ENCODE measurements around the gene GRID1. TPM values are rescaled to one million over a fixed set of nuclear protein-coding genes. Genes with fewer than 3 reads are reported as not detected.
A peak's percentile ranks its signal among the peaks of the same experiment; 100 is the strongest.

Gene GRID1
- total RNA-seq, 1 experiment from 2014 or later: 0.37 TPM

DNA sequence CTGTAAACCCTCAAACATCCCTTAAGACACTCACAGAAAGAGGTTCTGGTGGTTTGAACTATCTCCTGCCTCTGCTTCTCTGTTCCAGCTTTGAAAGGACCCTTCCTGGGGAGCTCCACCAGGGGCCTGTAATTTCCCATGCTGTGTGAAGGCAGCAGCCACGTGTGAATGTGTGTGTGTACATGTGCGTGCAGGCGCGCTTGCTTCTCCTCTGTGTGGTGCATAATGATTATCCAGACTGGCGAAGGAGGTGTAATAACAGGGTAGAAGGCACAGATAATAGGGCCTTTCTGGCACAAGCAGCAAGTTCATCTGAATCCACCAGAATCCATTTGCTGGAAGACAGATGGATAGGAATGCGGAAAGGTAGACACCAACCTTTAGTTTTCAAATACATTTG lies 466.5 kb downstream of the GRID1 start:
- H3K27ac Mint-ChIP-seq: no peak overlapping the region
- DNase-seq (ENCODE audit: low spot score) (no peak), ATAC-seq (no peak)
- no peaks in the 10 kb centered on the region for H3K36me3 Mint-ChIP-seq
- peaks cover 5% of the 10 kb centered on the region for H3K9me3 Mint-ChIP-seq
- ChIA-PET POLR2A (no interaction called here), CTCF (no interaction called here)
- TF ChIP-seq, protein P1, sequence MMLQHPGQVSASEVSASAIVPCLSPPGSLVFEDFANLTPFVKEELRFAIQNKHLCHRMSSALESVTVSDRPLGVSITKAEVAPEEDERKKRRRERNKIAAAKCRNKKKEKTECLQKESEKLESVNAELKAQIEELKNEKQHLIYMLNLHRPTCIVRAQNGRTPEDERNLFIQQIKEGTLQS (CRISPR knock-in tag; conservative IDR thresholded peaks at IDR 0.05): no peak
- TF ChIP-seq HMGA2 (CRISPR knock-in tag; IDR thresholded peaks at IDR 0.05) (no peak), NFATC4 (CRISPR knock-in tag; IDR thresholded peaks at IDR 0.05) (no peak), TEAD1 (CRISPR knock-in tag; IDR thresholded peaks at IDR 0.05) (no peak)
- TF ChIP-seq, protein P2, sequence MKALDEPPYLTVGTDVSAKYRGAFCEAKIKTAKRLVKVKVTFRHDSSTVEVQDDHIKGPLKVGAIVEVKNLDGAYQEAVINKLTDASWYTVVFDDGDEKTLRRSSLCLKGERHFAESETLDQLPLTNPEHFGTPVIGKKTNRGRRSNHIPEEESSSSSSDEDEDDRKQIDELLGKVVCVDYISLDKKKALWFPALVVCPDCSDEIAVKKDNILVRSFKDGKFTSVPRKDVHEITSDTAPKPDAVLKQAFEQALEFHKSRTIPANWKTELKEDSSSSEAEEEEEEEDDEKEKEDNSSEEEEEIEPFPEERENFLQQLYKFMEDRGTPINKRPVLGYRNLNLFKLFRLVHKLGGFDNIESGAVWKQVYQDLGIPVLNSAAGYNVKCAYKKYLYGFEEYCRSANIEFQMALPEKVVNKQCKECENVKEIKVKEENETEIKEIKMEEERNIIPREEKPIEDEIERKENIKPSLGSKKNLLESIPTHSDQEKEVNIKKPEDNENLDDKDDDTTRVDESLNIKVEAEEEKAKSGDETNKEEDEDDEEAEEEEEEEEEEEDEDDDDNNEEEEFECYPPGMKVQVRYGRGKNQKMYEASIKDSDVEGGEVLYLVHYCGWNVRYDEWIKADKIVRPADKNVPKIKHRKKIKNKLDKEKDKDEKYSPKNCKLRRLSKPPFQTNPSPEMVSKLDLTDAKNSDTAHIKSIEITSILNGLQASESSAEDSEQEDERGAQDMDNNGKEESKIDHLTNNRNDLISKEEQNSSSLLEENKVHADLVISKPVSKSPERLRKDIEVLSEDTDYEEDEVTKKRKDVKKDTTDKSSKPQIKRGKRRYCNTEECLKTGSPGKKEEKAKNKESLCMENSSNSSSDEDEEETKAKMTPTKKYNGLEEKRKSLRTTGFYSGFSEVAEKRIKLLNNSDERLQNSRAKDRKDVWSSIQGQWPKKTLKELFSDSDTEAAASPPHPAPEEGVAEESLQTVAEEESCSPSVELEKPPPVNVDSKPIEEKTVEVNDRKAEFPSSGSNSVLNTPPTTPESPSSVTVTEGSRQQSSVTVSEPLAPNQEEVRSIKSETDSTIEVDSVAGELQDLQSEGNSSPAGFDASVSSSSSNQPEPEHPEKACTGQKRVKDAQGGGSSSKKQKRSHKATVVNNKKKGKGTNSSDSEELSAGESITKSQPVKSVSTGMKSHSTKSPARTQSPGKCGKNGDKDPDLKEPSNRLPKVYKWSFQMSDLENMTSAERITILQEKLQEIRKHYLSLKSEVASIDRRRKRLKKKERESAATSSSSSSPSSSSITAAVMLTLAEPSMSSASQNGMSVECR (CRISPR knock-in tag; IDR thresholded peaks at IDR 0.05; ENCODE audit: borderline replicate concordance): no peak
- TF ChIP-seq, protein P3, sequence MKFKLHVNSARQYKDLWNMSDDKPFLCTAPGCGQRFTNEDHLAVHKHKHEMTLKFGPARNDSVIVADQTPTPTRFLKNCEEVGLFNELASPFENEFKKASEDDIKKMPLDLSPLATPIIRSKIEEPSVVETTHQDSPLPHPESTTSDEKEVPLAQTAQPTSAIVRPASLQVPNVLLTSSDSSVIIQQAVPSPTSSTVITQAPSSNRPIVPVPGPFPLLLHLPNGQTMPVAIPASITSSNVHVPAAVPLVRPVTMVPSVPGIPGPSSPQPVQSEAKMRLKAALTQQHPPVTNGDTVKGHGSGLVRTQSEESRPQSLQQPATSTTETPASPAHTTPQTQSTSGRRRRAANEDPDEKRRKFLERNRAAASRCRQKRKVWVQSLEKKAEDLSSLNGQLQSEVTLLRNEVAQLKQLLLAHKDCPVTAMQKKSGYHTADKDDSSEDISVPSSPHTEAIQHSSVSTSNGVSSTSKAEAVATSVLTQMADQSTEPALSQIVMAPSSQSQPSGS (CRISPR knock-in tag; IDR thresholded peaks at IDR 0.05; ENCODE audit: borderline replicate concordance, low read depth): no peak
- TF ChIP-seq, protein P4, sequence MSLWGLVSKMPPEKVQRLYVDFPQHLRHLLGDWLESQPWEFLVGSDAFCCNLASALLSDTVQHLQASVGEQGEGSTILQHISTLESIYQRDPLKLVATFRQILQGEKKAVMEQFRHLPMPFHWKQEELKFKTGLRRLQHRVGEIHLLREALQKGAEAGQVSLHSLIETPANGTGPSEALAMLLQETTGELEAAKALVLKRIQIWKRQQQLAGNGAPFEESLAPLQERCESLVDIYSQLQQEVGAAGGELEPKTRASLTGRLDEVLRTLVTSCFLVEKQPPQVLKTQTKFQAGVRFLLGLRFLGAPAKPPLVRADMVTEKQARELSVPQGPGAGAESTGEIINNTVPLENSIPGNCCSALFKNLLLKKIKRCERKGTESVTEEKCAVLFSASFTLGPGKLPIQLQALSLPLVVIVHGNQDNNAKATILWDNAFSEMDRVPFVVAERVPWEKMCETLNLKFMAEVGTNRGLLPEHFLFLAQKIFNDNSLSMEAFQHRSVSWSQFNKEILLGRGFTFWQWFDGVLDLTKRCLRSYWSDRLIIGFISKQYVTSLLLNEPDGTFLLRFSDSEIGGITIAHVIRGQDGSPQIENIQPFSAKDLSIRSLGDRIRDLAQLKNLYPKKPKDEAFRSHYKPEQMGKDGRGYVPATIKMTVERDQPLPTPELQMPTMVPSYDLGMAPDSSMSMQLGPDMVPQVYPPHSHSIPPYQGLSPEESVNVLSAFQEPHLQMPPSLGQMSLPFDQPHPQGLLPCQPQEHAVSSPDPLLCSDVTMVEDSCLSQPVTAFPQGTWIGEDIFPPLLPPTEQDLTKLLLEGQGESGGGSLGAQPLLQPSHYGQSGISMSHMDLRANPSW (CRISPR knock-in tag; conservative IDR thresholded peaks at IDR 0.05; ENCODE audit: low read depth): no peak
- H3K4me1 Mint-ChIP-seq: no peaks in the 10 kb centered on the region
- H3K27me3 Mint-ChIP-seq (ENCODE audit: low read depth): no peaks in the 10 kb centered on the region
- H3K4me3 Mint-ChIP-seq: no peak overlapping the region

- TF ChIP-seq, protein P5, sequence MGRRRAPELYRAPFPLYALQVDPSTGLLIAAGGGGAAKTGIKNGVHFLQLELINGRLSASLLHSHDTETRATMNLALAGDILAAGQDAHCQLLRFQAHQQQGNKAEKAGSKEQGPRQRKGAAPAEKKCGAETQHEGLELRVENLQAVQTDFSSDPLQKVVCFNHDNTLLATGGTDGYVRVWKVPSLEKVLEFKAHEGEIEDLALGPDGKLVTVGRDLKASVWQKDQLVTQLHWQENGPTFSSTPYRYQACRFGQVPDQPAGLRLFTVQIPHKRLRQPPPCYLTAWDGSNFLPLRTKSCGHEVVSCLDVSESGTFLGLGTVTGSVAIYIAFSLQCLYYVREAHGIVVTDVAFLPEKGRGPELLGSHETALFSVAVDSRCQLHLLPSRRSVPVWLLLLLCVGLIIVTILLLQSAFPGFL (CRISPR knock-in tag; IDR thresholded peaks at IDR 0.05; ENCODE audit: borderline replicate concordance): no peak
- TF ChIP-seq, protein P6, sequence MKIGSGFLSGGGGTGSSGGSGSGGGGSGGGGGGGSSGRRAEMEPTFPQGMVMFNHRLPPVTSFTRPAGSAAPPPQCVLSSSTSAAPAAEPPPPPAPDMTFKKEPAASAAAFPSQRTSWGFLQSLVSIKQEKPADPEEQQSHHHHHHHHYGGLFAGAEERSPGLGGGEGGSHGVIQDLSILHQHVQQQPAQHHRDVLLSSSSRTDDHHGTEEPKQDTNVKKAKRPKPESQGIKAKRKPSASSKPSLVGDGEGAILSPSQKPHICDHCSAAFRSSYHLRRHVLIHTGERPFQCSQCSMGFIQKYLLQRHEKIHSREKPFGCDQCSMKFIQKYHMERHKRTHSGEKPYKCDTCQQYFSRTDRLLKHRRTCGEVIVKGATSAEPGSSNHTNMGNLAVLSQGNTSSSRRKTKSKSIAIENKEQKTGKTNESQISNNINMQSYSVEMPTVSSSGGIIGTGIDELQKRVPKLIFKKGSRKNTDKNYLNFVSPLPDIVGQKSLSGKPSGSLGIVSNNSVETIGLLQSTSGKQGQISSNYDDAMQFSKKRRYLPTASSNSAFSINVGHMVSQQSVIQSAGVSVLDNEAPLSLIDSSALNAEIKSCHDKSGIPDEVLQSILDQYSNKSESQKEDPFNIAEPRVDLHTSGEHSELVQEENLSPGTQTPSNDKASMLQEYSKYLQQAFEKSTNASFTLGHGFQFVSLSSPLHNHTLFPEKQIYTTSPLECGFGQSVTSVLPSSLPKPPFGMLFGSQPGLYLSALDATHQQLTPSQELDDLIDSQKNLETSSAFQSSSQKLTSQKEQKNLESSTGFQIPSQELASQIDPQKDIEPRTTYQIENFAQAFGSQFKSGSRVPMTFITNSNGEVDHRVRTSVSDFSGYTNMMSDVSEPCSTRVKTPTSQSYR (CRISPR knock-in tag; IDR thresholded peaks at IDR 0.05): no peak
- TF ChIP-seq PRRX2 (CRISPR knock-in tag; IDR thresholded peaks at IDR 0.05): no peak
- H3K27ac Mint-ChIP-seq: no peak overlapping the region
- H3K9me3 Mint-ChIP-seq: peaks cover 34% of the 10 kb centered on the region
- peaks cover 3% of the 10 kb centered on the region for H3K36me3 Mint-ChIP-seq
- POLR2A ChIA-PET: no interaction called here
- ATAC-seq (peak; percentile 72), DNase-seq (ENCODE audit: low spot score) (no peak)
- H3K4me3 Mint-ChIP-seq: peak overlapping the region; percentile 3; the same call in 1 of the 2 replicates
- CTCF ChIA-PET: interaction anchor here (1.0 kb wide), 1 partner anchor 248 kb away, joined by 3 read pairs; no protein-coding TSS in a partner anchor
- no peaks in the 10 kb centered on the region for H3K27me3 Mint-ChIP-seq (ENCODE audit: low read depth)
- peaks cover 38% of the 10 kb centered on the region for H3K4me1 Mint-ChIP-seq
Measured at GRCh38 chr10:85891472-85891871, 475.1 kb downstream of the GRID1 start.

All from WTC11 (cell line).